GM18508 (cell line): ENCODE data around the gene STAC3.

Experiments
- ATAC-seq: cut with Tn5 transposase; IDR thresholded peaks from one replicate; pipeline ENCODE4 v1.9.1; 2021; ENCODE audit warnings: moderate number of reproducible peaks; ENCODE audit not compliant: insufficient read depth, unreplicated experiment

The STAC3 gene

GRCh38 chr12:57224973-57225679 lies 25.9 kb downstream of the STAC3 start:
- ATAC-seq = no peak

- no peak for ATAC-seq
Measured at GRCh38 chr12:57224278-57224972, 26.6 kb downstream of the STAC3 start.

- no peak for ATAC-seq
Measured at GRCh38 chr12:57223191-57224165, 27.5 kb downstream of the STAC3 start.

- ATAC-seq = no peak
Measured at GRCh38 chr12:57222286-57223190, 28.4 kb downstream of the STAC3 start.

- ATAC-seq = no peak
Measured at GRCh38 chr12:57221169-57221917, 29.6 kb downstream of the STAC3 start.

GRCh38 chr12:57220770-57221168 lies 30.2 kb downstream of the STAC3 start:
- no peak for ATAC-seq

- ATAC-seq = no peak
Measured at GRCh38 chr12:57219993-57220754, 30.8 kb downstream of the STAC3 start.

GRCh38 chr12:57219205-57219992 lies 31.6 kb downstream of the STAC3 start:
- no peak for ATAC-seq

GRCh38 chr12:57218030-57218853 lies 32.7 kb downstream of the STAC3 start:
- ATAC-seq = no peak

GRCh38 chr12:57216921-57217879 lies 33.8 kb downstream of the STAC3 start:
- ATAC-seq = no peak

- no peak for ATAC-seq
Measured at GRCh38 chr12:57216014-57216911, 34.7 kb downstream of the STAC3 start, which contains the start of gene NXPH4. Gene NXPH4, plus strand, starts transcription at chr12:57216794. Its CDS starts 176 bp downstream, at chr12:57216970.

- ATAC-seq = no peak
Measured at GRCh38 chr12:57215668-57216013, 35.3 kb downstream of the STAC3 start.

- ATAC-seq = no peak
Measured at GRCh38 chr12:57215065-57215464, 35.9 kb downstream of the STAC3 start.

GRCh38 chr12:57214398-57214781 lies 36.6 kb downstream of the STAC3 start:
- no peak for ATAC-seq
